HepG2 (cell line): Measurements from ENCODE around the gene ADAM10.

ENCODE experiments used
- HCFC1 ChIP-seq: fragments of 150-350 bp; IDR thresholded peaks from 2 replicates; pipeline ENCODE4 v1.6.1; 2014; ENCODE audit warnings: low read depth, low read length
- MEIS2 ChIP-seq: sonication (generic); formaldehyde crosslinking; IDR thresholded peaks from 2 replicates; pipeline ENCODE4 v1.9.0; 2021; ENCODE audit warnings: mild to moderate bottlenecking, missing genetic modification reagents
- MXI1 ChIP-seq: IDR thresholded peaks from 3 replicates; pipeline ENCODE4 v1.6.1; 2012; ENCODE audit warnings: low read depth, low read length, inconsistent platforms, borderline replicate concordance
- POLR2AphosphoS2 ChIP-seq: IDR thresholded peaks from 2 replicates; pipeline ENCODE4 v1.6.1; 2011; ENCODE audit warnings: low read depth, low read length, improper control_type of control experiment
- TARDBP ChIP-seq: sonication (generic); formaldehyde crosslinking; IDR thresholded peaks from 2 replicates; pipeline ENCODE4 v1.8.0; 2022; ENCODE audit warnings: mild to moderate bottlenecking, missing genetic modification reagents
- ZBTB1 ChIP-seq: sonication (generic); formaldehyde crosslinking; IDR thresholded peaks from 2 replicates; pipeline ENCODE4 v1.4.0; 2020; ENCODE audit warnings: missing genetic modification reagents, borderline replicate concordance
- ZNF17 ChIP-seq: sonication (generic); formaldehyde crosslinking; IDR thresholded peaks from 2 replicates; pipeline ENCODE4 v1.5.0; 2020; ENCODE audit warnings: mild to moderate bottlenecking, missing genetic modification reagents
- TF ChIP-seq, protein P1 (sequence below): sonication (generic); formaldehyde crosslinking; IDR thresholded peaks from 2 replicates; pipeline ENCODE4 v1.8.1; 2023; ENCODE audit warnings: missing genetic modification reagents, inconsistent platforms, borderline replicate concordance
- TF ChIP-seq, protein P2 (sequence below): sonication (generic); formaldehyde crosslinking; IDR thresholded peaks from 2 replicates; pipeline ENCODE4 v1.8.0; 2022; ENCODE audit warnings: missing genetic modification reagents, mild to moderate bottlenecking, moderate library complexity, borderline replicate concordance
- TF ChIP-seq, protein P3 (sequence below): sonication (generic); formaldehyde crosslinking; IDR thresholded peaks from 2 replicates; pipeline ENCODE4 v1.4.0; 2020; ENCODE audit warnings: mild to moderate bottlenecking, missing genetic modification reagents
- TF ChIP-seq, protein P4 (sequence below): sonication (generic); formaldehyde crosslinking; IDR thresholded peaks from 2 replicates; pipeline ENCODE4 v1.4.0; 2020; ENCODE audit warnings: mild to moderate bottlenecking, missing genetic modification reagents

DNA sequence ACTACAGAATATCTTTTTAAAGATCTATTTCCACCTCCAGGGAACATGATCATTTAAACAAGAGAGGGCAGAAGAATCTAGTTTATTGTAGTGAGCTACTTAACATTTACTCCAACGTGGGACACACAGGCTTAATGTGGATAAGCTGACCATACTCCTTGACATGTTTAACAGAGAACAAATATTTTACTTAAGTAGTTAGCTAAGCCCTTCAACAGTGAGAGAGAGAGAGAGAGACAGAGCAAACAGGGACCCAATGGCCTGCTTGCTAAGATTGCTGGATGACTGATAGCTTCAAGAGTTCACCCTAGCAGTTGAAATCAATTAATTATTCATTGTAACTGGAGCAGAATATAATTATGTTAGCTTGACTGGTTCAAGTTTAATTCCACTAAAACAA is 158.6 kb downstream of the ADAM10 start:
- TF ChIP-seq, protein P1, sequence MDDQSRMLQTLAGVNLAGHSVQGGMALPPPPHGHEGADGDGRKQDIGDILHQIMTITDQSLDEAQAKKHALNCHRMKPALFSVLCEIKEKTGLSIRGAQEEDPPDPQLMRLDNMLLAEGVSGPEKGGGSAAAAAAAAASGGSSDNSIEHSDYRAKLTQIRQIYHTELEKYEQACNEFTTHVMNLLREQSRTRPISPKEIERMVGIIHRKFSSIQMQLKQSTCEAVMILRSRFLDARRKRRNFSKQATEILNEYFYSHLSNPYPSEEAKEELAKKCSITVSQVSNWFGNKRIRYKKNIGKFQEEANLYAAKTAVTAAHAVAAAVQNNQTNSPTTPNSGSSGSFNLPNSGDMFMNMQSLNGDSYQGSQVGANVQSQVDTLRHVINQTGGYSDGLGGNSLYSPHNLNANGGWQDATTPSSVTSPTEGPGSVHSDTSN (CRISPR knock-in tag): no peak
- no peak for TF ChIP-seq ZBTB1
- no peak for TF ChIP-seq HCFC1
- no peak for TF ChIP-seq POLR2AphosphoS2
- no peak for TF ChIP-seq TARDBP
- no peak for TF ChIP-seq ZNF17 (CRISPR knock-in tag)
- no peak for TF ChIP-seq MXI1
- TF ChIP-seq, protein P2, sequence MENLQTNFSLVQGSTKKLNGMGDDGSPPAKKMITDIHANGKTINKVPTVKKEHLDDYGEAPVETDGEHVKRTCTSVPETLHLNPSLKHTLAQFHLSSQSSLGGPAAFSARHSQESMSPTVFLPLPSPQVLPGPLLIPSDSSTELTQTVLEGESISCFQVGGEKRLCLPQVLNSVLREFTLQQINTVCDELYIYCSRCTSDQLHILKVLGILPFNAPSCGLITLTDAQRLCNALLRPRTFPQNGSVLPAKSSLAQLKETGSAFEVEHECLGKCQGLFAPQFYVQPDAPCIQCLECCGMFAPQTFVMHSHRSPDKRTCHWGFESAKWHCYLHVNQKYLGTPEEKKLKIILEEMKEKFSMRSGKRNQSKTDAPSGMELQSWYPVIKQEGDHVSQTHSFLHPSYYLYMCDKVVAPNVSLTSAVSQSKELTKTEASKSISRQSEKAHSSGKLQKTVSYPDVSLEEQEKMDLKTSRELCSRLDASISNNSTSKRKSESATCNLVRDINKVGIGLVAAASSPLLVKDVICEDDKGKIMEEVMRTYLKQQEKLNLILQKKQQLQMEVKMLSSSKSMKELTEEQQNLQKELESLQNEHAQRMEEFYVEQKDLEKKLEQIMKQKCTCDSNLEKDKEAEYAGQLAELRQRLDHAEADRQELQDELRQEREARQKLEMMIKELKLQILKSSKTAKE (CRISPR knock-in tag): no peak
- TF ChIP-seq, protein P3, sequence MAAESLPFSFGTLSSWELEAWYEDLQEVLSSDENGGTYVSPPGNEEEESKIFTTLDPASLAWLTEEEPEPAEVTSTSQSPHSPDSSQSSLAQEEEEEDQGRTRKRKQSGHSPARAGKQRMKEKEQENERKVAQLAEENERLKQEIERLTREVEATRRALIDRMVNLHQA: no peak
- TF ChIP-seq, protein P4, sequence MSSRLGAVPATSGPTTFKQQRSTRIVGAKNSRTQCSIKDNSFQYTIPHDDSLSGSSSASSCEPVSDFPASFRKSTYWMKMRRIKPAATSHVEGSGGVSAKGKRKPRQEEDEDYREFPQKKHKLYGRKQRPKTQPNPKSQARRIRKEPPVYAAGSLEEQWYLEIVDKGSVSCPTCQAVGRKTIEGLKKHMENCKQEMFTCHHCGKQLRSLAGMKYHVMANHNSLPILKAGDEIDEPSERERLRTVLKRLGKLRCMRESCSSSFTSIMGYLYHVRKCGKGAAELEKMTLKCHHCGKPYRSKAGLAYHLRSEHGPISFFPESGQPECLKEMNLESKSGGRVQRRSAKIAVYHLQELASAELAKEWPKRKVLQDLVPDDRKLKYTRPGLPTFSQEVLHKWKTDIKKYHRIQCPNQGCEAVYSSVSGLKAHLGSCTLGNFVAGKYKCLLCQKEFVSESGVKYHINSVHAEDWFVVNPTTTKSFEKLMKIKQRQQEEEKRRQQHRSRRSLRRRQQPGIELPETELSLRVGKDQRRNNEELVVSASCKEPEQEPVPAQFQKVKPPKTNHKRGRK (CRISPR knock-in tag): no peak
- no peak for TF ChIP-seq MEIS2 (CRISPR knock-in tag)
